Measurements from ENCODE around the gene WBP11.

WBP11 gene

DNA sequence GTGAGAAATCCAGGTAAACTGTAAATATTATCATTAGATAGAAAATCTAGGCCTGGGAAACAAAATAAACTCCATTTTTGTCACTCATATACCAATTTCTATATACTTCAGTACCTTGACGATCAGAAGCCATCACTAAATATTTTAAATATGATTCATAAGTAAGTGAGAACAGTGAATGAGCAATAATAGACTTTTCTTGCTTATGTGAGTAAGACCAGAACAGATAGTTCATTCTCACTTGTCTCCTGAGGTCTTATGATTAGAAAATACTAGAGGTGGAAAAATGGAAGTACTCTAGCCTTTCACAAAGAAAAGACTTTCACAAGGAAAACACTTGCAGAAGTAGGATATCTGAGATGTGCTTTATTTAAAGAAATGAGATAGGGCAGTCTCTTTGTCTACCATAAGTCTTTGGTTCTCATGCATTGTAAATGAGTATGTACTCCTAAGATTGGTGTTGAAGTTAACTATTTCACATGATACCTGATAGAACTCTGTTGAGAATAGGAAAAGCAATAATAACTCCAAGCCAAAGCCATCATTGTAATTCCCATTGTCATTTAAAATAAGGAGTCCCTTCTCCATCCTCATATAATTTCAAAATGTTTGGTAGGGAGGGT is 20.8 kb upstream of the WBP11 start:
- DNase-seq, result no peak

DNA sequence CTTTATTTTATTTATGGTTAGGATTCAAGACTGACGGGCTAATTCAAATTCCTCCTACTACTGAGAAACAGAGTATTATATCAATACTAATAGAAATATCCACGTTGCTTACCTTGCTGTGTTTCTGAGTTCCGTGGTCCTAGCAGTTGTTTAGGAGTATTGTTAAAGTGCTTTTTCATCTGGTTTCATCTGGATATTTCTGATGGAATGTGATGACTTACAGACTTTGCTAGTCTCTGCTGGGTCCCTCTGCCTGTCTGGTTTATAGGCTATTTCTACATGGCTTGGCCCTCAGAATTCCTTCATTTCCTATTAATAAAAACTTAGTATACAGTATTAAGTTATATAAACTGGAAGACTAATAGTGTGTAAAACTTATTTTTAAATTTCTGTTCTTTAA is 10.7 kb upstream of the WBP11 start, which contains the start of gene SMCO3:
Gene SMCO3, minus strand, starts transcription at position 169 of the 400 bp plus-strand sequence. CDS start 7,502 bp downstream, outside the sequence.
- DNase-seq, result no peak

DNA sequence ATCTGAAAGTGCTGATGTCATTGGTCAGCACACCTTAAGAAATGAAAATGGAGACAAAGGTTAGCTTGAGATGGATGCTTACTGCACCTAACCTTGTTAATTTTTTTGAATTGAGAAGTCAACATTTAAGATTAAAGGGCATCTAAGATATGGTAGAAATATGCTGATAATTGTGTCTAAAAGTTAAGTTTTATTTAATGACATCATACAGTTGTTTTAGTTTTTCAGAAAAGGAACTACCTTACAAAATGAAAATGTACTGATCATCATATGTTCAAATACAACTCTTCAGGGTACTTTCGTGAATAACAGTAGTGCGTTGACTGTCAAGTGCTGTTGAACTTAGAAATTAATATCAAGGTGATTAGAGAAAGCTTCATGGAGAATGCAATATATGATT is 8.2 kb upstream of the WBP11 start:
- DNase-seq, result no peak

DNA sequence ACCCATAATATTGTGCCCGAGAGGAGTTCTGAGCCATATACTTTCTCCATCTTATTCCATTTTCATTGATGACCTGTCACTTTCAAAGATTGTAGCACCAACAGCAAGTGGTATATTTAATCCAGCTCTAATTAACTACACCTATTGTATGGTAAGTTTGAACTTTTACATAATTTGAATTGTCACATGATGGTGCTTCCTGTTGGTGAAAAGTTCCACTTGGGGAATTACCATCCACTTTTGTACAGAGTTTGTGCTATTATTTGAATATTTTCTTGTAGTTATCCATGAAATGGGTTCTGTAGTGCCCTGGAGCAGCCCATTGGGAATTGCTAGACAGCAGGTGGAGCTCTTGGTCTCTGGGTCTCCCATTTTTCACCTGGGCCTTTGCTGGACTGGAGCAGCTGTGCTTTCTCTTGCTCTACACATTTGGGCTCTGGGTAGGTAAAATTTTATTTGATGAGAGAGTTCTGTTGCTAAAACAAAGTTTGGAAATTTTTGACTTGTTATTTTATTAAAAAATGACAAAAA is 7.7 kb upstream of the WBP11 start:
- no peak for DNase-seq

DNA sequence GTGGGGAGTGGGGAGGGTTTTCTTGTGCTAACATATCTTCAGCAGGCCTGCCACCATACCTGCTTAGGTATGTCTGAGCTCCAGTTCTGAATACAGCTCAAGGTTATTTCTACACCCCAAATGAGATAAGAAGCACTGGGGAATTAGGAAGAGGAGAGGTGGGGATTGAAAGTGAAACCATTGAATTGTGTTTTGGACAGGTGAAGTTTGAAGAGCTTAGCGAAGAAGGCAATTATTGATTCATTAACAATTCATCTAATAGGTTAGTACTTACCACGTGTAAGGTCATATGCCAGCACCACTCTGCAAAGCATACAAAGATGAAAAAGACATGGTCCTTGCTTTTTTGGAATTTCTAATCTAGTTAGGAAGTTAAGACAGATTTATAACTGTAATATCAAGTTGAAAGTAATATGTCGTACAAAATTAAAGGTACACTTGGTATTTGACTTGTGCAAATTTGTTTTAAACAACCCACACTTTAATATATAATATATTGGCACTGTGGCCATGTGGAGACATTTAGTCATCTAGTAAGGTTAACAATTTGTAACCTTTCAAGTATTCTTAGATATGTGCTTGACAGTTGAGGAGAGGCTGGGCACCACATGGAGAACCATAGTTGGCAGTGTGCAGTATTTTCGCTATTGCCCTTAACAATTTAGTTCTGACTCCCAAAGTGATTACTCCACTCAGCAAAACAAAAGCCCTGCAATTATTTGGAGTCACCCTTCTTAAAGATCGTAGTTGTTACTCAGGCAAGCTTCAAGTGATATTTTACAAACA is 7.1 kb upstream of the WBP11 start:
- DNase-seq, result no peak

DNA sequence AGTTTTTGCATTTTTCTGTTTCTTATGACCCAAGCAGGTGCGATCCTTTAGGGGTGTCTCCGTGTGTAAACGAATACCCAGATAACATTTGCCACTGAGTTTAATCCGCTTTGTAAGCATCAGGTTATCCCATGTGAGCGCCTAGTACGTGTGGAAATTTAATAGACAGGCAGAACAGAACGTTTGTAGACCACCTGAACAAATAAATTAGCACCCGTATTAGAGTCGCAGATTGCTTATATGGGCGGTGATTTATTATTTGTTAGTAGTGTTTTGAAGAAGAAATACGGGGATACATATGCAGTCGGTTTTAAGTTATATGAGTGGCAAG is 517 bp upstream of the WBP11 start:
- DNase-seq, result peak in 1 of 2 donors; percentile 72

- DNase-seq, result no peak
Observed at GRCh38 chr12:14802721-14803010, 612 bp downstream of the WBP11 start.

GRCh38 chr12:14802247-14802646 is 1.0 kb downstream of the WBP11 start:
- DNase-seq, result no peak

GRCh38 chr12:14795028-14795448 is 8.2 kb downstream of the WBP11 start:
- no peak for DNase-seq

DNA sequence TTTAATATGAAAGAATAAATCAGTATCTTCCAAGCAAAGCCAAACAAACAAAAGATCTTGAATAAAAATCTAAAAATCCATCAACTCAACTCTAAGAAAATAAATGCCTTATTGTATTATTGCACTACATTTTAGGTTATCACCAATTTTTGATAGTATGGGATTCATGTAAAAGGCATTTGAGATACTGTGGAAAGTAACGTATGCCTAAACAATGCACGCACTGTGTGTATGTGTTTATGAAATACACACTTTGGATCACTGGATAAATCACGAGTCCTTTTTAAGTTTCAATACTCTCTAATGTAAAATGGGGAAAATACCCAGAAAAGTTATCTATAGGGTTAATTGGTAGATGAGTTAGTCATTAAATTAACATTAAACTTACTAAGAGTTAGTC is 17.7 kb downstream of the WBP11 start:
- DNase-seq, result no peak

DNA sequence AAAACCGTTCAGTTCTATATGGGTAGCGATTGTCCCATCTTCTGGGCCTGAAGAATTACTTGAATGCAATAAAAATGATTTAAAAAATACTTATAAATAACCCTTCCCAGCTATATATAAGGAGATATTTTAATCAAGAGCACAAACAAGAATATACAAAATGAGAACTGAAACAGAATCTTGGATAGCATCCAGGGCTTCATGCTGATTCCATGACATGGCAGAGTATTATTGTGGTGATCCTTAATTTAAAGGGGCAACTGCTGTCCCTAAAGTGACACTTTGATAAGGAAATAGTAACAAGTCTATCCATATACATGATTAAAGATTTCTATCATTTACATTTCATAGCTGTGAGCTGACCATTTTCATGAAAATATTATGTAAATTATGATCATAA is 18.8 kb downstream of the WBP11 start:
- no peak for DNase-seq

DNA sequence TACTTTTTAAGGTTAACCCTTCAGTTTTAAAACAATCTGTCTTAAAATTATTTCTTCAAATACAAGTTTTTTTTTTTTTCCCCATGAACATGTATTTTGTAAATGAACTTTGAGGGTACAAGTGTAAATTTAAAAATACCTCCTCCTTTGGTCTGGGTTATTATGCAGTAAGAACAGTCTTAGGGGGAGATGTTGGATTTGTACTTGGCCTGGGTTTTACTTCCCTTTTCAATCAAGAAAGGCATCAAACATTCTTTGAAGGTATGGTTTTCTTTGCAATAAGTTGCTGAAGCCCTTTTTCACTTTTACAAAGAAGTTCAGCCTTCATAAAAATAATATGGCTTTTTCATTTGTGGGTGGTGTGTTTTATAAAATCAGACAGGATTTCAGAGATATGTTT is 20.5 kb downstream of the WBP11 start:
- DNase-seq, result no peak

DNA sequence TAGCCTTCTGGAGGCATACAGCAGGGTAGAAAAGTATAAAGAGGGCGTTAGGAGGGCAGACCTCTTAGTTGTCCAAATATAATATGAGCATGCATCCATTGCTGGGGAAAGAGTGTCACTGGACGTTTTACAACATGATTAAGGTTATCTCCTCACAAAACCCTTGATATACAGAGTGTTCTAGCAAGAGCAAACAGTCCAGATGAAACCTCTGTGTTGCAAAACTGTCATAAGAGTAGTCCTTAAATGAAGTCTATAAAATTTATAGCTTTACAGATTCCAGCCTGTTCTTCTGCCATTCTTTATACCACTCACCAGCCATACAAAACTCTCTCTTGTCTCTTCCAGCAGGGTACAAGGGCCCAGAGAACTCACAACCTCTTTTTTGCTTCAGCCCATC is 21.7 kb downstream of the WBP11 start:
- DNase-seq, result no peak

GRCh38 chr12:14780859-14781258 is 22.4 kb downstream of the WBP11 start:
- DNase-seq, result no peak

DNA sequence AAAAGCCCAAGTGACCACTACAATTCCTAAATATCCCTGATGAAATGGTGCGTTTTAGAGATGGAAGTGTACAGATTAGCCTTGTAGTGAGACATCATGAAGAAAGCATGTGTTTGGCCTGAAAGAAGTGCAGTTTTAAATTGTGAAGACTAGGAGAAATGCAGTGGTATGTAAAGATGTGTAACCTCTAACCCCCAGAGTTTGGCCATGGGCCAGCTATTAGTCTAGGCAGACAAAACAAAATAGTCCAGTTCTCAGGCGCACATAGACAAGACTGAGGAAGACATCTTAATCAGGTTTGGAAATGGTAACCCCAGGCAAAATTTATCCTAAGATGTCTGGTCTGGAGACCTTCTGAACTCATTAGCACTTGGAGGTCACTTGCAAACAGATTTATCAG is 23.4 kb downstream of the WBP11 start:
- DNase-seq, result no peak

GRCh38 chr12:14777271-14777670 is 26.0 kb downstream of the WBP11 start:
- no peak for DNase-seq

GRCh38 chr12:14776236-14776961 is 26.9 kb downstream of the WBP11 start:
- DNase-seq, result no peak

- DNase-seq, result no peak
Observed at GRCh38 chr12:14775636-14775980, 27.7 kb downstream of the WBP11 start.

- peak in 1 of 2 donors; percentile 21 for DNase-seq
Observed at GRCh38 chr12:14774906-14775635, 28.2 kb downstream of the WBP11 start.

GRCh38 chr12:14774074-14774905 is 29.0 kb downstream of the WBP11 start:
- peak; percentile 87 to 95 for DNase-seq

DNA sequence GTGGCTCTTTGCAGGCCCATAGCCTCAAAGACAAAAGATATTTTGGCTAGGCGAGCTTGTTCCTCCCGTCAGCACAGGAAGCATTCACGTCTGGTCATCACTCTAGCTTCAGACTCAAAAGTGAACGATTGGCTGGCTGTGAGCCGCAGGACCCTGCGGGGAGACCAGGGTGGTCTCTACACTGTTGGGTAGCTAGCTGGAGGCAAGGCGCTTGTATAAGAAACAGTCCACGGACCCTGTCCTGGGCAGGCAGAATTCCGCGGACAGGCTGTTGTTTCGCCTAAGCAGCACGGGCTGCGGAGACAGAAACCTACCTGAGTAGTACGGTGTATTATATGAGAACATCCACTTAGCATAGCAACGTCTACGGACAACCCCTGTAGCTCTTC is 29.6 kb downstream of the WBP11 start:
- DNase-seq, result no peak

GRCh38 chr12:14772946-14773345 is 30.3 kb downstream of the WBP11 start:
- no peak for DNase-seq
